CD4-positive, alpha-beta T cell treated with Interleukin-6 at 100 ng/mL for 8 hours (primary cell): ENCODE results near the gene OTOA.
"Not testable (repeated sequence)": the region's sequence is repeated elsewhere in the genome, so short reads cannot be mapped to it uniquely, and the experiment has no call there.

Experiments used
- DNase-seq: peaks from one replicate; pipeline ENCODE4 v3.0.0-alpha.2; 2020; ENCODE audit warnings: mixed read lengths, low spot score

OTOA gene

DNA sequence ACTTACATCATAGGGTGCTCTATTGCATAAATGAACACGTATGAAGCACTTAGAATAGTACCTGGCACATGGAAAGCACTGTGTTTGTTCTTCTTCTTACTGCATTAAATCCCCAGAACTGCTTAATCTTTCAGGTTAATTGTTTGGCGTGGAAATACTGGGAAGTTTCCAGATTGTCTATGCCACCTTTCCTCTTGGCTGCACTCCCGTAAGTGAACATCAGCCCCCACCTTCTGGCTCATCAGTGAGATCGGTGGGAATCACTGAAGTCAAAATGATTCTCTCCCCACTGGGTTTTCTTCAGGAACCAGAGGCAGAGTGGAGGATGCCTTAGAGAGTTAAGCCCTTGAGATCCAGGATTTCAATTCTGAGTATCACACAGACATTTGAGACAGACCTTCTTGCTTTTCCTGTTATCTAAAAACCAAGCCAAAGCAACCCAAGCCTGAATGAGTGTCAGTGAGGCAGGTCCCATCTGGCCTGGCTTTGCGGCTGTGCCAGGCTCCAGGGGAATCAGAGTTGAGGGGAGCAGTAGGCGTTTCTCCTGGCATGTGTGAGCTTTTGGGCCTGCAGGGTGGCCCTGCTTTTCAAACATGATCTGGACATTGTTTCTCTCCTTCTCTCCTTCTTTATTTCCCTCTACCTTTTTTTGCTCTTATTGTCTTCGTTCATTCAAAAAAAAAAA lies 59.1 kb downstream of the OTOA start:
- DNase-seq: no peak

DNA sequence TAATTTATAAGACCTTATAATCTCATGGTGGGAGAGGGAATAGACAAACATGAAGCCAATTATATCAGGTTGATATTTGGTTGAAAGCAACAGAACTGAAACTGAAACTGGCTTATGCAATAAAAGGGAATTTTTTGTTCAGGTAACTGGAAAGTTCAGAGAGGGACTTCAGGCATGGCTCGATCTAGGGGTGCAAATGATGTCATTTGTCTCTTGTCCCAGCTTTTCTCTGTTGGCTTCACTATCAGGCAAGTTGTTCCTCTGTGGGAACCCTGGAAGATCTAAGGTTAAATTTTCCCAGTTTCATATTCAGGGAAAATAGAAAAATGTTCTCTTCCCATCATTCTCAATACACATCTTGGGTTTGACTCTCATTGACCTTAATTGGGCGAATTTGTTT lies 59.8 kb downstream of the OTOA start:
- DNase-seq: no peak

DNA sequence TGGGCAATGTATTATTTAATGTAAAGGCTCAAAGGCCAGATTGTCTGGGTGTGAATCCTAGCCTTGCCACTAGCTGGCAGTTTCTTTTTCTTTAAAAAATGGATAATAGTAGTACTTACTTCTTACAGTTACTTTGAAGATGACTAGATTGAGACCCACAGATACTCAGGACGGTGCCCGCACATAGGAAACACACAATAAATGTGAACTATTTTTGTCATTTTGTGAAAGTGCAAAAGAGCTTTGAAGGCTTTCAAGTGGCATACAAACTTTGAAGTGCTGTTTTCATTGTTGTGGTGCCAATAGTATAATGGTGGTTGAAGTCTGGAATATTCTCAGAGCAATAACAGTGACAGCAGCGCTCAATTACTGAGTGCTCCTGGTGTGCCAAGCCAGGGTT lies 63.6 kb downstream of the OTOA start:
- no peak for DNase-seq

DNA sequence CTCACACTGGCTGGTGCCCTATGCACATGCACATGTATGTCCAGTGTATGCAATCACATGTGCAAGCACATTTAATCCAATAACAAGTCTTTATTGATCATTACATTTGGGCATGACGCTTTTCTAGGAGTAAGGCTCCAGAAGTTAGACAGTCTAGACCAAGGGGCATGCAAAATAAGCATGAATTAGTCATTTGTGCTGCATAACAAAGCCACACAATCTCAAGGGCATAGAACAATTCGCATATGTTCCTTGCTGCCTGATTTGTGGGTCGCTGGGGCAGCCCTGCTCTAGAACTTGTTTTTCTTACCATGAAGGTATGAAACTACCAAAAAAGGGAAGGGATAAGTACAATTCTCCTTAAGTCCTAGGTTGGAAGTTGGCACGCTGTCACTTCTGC lies 67.5 kb downstream of the OTOA start:
- DNase-seq: not testable (repeated sequence)

DNA sequence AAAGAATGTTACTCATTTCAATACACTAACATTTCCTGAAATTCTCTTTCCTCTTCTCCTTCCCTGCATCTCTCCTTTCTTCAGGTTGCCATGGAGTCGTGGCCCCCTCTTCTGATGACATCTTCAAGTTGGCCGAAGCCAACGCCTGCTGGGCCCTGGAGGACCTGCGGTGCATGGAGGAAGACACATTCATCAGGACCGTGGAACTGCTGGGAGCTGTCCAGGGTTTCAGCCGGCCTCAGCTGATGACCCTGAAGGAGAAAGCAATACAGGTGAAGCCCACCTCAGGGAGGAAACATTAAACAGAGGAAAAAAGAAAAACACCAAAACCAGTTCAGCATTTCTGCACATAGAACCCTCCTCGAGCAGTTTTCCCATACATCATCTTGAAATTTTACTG lies 76.9 kb downstream of the OTOA start:
- DNase-seq: not testable (repeated sequence)

DNA sequence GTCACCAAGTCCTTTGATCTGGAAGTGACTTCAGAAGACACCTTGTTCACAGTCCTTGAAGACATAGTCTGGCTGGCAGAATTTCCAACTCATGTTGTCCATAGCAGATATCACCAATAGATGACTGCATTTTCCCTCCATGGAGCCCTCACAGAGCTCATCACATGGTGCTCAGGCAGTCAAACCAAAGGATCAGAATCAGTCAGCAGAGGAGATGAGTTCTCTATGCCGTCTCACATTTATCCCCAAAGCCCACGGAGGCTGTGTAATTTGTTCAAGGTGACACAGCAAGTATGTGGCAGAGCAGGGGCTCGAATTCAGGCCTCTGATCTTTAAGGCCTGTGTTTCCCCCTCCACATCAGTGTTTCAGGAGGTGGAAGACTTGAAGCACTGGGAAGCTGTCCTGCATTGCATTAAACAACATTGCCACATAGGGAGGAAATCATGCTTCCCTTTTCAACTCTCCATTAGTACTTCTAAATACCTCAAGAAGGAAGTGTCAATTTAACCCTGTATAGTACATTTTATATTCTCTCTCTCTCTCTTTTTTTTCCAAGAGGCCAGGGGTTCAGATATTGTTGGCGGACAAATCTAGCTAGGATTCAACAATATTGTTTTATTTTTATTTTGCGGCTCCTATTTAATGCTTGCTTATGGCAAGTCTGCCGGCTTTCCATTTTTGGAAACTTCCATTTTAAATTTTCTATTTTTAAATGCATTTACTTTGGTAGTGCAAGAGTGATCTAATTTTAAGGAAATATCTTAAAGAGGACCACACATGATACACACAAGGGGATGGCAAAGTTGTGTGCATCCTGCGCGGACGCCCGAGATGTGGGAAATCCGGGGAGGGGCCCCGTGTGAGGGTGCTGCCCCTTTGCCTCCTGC lies 92.7 kb downstream of the OTOA start:
- DNase-seq: not testable (repeated sequence)

DNA sequence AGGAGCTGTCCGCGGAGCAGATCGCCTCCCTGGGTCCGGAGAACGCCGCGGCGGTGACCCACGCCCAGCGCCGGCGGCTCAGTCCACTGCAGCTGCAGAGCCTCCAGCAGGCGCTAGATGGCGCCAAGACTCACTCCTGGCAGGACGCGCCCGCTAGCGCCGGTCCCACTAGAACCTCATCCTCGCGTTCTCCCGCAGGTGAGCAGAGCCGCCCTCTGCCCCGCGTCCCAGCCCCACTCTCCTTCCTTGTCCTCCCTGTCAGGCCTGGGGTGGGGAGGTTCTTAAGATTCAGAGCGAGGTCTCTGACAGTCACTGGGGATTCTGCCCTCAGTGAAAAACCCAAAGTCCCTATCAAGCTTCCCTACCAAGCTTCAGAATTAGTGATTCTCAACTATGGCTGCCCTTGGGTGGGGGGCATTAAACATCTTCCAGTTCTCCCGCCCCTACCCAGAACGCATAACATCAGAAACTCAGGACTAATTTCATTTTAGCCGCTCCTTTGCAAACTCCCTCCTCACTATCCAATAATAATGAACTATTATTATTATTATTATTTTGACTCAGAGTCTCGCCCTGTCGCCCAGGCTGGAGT lies 93.4 kb downstream of the OTOA start:
- not testable (repeated sequence) for DNase-seq

DNA sequence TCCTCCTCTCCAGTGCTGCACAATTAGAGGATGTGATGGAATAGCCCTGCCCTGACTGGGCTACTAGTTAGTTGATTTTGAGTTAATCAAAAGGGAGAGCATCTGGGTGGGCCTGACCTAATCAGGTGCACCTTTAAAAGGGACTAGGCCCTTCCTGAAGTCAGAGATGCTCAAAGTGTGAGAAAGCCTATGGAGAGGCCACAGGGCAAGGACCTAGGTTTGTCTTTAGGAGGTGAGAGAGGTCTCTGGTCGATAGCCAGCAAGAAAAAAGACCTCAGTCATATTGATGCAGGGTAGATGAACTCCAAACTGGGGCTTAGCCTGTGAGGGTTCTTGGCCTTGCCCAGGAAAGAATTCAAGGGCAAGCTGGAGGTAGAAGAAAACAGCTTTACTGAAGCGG lies 104.5 kb downstream of the OTOA start:
- DNase-seq: not testable (repeated sequence)

DNA sequence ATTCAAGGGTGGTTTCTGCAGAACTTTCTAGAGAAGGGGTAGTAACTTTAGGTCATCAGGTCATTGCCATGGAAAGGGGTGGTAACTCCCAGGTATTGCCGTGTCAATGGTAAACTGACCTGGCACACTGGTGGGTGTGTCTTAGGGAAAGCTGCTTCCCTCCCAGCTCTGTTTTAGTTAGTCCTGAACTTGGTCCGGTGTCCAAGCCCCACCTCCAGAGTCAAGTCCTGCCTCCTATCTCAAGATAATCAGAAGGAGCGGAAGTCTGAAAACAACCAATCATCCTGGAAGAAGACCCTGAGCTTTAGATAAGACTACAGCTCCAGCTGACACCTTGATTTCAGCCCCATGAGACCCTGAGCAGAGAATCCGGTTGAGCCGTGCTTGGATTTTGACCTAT lies 105.0 kb downstream of the OTOA start:
- DNase-seq: not testable (repeated sequence)

DNA sequence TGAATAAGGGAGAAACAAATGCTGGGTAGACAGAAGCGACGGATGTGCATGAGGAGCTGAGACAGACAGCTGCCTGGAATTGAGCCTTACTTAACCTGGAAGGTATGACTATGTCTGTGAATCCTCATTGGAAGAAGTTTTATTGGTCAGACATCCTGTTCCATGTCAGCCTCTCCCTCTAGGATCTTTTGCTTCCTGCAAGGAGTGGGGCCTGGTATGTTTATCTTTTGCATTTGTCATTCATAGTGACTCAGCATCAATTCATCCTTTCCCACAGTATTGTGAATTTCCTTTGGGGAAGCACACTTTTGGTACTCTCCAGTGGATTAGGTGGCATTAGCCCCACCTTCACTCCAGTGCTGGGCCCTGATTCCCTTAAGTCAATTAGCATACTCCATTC lies 105.5 kb downstream of the OTOA start:
- not testable (repeated sequence) for DNase-seq

DNA sequence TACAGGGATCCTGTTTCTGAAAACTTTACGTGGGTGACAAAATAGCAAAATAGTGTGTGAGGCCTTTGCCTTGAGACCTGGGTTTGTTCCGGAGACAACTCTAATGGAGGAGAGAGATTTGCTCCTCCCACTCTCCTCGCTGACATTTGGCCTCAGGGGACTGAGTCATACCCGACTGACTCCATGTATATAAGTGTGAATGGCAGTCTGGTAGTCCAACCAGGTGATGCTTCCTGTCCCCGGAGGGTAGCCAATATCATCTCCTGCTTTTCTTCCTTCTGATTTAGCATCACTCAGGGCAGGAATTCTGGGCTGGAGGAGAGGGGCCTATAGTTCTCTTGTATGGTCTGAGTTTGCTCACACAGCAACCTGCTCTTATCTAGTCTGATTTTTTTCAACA lies 106.8 kb downstream of the OTOA start:
- not testable (repeated sequence) for DNase-seq

DNA sequence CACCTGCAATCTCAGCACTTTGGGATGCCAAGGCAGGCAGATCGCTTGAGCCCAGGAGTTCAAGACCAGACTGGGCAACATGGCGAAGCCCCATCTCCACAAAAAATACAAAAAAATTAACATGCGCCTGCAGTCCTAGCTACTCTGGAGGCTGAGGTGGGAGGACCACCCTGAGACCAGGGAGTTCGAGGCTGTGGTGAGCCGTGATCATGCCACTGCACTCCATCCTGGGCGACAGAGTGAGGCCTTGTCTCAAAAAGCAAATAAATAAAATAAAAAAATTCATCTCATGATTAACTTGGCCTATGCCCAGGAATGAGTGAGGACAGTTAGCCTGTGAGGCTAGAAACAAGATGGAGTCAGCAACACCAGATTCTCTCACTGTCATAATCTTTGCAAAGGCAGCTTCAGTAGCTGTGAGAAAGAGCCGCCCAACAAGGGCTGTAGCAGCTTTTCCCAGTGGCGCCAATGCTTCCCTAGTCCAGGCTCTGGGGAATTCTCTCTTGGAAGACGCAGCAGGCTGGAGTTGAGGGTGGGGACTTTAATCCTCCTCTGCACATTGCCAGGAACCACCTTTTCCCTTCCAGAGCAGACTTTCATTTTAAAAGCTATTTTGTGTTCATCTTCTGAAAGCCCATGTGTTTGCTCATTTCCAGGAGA lies 108.9 kb downstream of the OTOA start:
- not testable (repeated sequence) for DNase-seq

DNA sequence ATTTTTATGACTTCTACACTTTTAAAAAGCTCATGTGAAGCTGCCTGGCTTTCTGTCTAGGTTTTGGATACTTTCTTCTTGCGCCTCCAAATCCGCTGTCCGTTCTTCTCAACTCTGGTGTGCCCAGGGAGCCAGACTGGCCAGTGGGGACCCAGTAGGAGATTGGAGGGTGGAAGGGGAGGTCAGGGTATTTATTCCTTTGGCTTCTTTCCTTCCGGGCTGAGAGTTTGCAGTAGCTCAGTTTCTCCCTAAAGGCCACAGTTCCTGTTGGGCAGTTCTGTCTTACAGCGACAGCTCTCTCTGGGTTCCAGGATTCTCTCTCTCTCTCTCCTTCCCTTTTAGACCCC lies 109.4 kb downstream of the OTOA start:
- not testable (repeated sequence) for DNase-seq

DNA sequence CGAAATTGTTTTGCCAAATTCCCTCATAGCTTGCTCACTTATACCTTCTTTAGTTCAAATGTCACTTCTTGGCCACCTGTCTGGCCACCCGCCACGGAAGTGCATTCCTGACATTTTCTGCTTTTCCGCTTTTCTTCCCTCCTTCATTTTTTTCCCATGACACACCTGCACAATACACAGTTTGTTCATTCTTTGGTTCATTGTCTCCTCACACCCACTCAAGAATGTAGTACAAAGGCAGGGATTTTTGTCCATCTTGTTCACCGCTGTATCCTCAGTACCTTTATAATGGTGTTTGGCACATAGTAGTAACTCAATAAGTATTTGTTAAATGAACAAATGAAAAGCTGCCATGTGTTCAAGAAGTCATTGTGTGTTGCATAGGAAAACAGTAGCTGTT lies 116.8 kb downstream of the OTOA start:
- not testable (repeated sequence) for DNase-seq

DNA sequence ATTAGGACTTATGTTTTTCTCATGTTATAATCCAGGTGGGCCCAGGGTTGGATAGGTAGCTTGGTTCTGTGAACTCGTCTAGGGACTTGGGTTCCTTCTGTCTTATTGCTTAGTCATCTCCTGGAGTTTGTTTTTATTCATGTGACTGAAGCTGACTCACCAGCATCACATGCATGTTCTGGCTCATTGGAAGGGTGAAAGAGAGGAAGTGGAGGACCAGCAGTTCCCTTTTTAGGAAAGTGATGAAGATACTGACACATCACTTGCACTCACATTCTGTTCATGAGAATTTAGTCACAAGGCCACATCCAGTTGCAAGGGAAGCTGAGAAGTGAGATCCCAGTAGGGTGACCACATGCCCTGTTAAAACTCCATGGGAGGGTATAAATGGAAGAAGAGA lies 126.7 kb downstream of the OTOA start:
- not testable (repeated sequence) for DNase-seq

DNA sequence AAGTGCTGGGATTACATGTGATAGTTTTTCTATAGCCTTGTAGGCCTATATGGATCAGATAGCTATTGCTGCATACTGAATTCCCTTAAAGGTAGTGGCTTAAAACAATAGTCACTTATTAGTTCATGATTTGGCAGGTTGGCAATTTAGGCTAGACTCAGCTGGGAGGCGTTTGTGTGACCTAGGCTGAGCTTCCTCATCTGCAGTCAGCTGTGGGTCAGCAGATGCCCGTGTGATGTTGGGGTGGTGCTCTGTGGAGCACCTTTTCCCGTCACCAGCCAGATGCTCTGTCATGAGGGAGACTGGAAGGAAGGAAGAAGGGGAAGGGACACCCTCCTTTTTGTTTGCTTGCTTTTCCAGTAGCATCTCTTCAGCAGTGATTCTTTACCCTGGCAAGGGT lies 129.5 kb downstream of the OTOA start:
- DNase-seq: not testable (repeated sequence)

DNA sequence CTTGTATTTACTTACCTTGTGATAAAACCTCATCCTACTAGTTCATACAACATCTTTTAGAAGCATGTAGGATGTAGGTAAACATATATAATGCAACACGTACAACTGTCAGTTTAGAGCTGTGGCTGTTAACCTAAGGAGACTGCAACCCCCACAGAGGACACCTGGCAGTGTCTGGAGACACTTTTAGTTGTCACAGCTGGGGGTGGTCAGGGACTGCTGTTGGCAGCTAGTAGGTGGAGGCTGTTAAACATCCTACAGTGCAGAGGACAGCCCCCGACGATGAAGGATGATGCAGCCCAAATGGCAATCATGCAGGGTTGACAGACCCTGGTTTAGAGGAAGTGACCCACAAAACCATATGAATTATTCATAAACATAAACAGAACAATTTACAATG lies 134.8 kb downstream of the OTOA start:
- DNase-seq: not testable (repeated sequence)

DNA sequence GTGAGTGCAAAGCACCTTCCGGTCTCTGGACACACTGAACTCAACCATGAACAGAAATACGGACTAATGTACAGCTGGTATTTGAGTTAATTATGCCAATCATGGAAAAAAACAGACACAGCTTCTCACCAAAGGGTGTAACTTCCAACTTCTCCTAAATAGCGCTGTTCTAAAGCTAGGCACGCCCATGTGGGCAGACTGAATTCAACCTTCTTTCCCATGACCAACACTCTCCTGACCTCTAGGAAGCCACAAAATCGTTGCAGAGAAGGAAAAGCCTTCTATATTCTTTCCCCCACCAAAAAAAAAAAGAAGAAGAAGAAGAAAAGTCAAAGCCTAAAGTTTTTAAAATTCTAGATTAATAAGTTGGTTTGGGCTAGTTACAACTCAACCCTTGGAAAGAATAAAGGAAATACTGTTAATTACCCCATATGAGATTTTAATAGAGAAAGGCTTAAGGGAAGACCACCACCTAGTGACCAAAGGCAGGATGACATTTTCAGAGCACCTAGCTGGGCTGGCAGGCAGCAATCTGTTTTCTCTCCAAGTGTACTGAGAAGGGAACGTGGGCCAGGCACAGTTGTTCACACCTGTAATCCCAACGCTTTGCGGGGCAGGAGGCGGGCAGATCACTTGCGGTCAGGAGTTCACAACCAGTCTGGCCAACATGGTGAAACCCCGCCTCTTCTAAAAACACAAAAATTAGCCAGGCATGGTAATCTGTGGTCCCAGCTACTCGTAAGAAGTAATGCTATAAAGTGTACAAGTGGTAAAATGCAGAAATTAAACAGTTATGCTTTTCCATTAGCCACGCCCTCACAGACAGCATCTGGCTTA lies 138.0 kb downstream of the OTOA start:
- DNase-seq: not testable (repeated sequence)

DNA sequence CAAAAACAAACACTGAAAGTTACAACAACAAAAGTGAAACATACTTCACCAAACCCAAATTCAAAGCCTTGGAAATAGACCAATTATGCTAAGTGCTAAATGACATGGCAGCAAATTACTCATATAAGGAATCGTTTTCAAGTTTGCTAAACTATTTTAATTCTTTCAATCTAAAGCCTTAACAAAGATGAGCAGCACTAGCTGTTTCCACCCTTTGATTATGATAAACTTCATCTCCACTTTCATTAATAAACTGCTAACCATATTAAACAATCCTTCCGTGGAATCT lies 138.6 kb downstream of the OTOA start:
- not testable (repeated sequence) for DNase-seq
